ENCODE data around the gene ALPL. TPM values are rescaled to one million over a fixed set of nuclear protein-coding genes. Genes with fewer than 3 reads are reported as not detected.

Gene ALPL
- total RNA-seq, 4 donors from 2014 or later: 1.6 to 8.6 (median 1.8) TPM

- DNase-seq: no peak
- H3K4me1 ChIP-seq: peaks cover 0 to 19% (median 8%) of the 10 kb centered on the region in 4 donors
- H3K27me3 ChIP-seq: peaks cover 9% of the 10 kb centered on the region
- H3K4me3 ChIP-seq: no peak overlapping the region
- no peak overlapping the region for H3K27ac ChIP-seq
- H3K9me3 ChIP-seq: no peaks in the 10 kb centered on the region
- in situ Hi-C loops (cut with MboI; ENCODE audit: low pct_ligation_motif_present in 1 of 4, low pct_unique_long_range_greater_than_20kb in 1 of 4, low sequenced_read_pairs in 3 of 4): no loop called here
- 82% methylated on average over 7 of the region's 7 CpGs; no CpG with 5 or more reads in 1 of the 2 donors for WGBS, 2 donors (ENCODE audit: low coverage in 1 of 2)
- no peak for TF ChIP-seq POLR2AphosphoS5 (IDR thresholded peaks at IDR 0.05)
- TF ChIP-seq POLR2A (IDR thresholded peaks at IDR 0.05): no peak
- no peak for TF ChIP-seq CTCF (IDR thresholded peaks at IDR 0.05)
- no peak for TF ChIP-seq EP300 (IDR thresholded peaks at IDR 0.05; ENCODE audit: low read depth)
- intact Hi-C loops (cut with DNase I; ENCODE audit: low total_unique reads): no loop called here
- no peaks in the 10 kb centered on the region for H3K36me3 ChIP-seq
These were observed 108.8 kb downstream of the ALPL start for GRCh38 chr1:21618059-21618458.

- TF ChIP-seq POLR2AphosphoS5 (IDR thresholded peaks at IDR 0.05): no peak
- no peak for TF ChIP-seq EP300 (IDR thresholded peaks at IDR 0.05; ENCODE audit: low read depth)
- H3K9me3 ChIP-seq: no peaks in the 10 kb centered on the region
- no peak overlapping the region for H3K27ac ChIP-seq
- intact Hi-C loops (cut with DNase I; ENCODE audit: low total_unique reads) (no loop called here), in situ Hi-C loops (cut with MboI; ENCODE audit: low pct_ligation_motif_present in 1 of 4, low pct_unique_long_range_greater_than_20kb in 1 of 4, low sequenced_read_pairs in 3 of 4) (no loop called here)
- no peaks in the 10 kb centered on the region for H3K36me3 ChIP-seq
- H3K27me3 ChIP-seq: peaks cover 13% of the 10 kb centered on the region
- H3K4me1 ChIP-seq: peaks cover 0 to 22% (median 12%) of the 10 kb centered on the region in 4 donors
- DNase-seq: no peak
- 68% methylated on average over 22 of the region's 22 CpGs; no CpG with 5 or more reads in 1 of the 2 donors for WGBS, 2 donors (ENCODE audit: low coverage in 1 of 2)
- H3K4me3 ChIP-seq: no peak overlapping the region
These were observed 109.5 kb downstream of the ALPL start for GRCh38 chr1:21618561-21619374.

- no peak for TF ChIP-seq CTCF (IDR thresholded peaks at IDR 0.05)
- Histone ChIP-seq H3K27ac (no peak overlapping the region), H3K4me1 (peaks cover 0 to 20% (median 12%) of the 10 kb centered on the region in 4 donors), H3K27me3 (peaks cover 13% of the 10 kb centered on the region), H3K4me3 (no peak overlapping the region), H3K9me3 (no peaks in the 10 kb centered on the region), H3K36me3 (no peaks in the 10 kb centered on the region)
- 20 to 69% methylated on average over 1 to 7 of the region's 7 CpGs for WGBS, 2 donors (ENCODE audit: low coverage in 1 of 2)
- in situ Hi-C loops (cut with MboI; ENCODE audit: low pct_ligation_motif_present in 1 of 4, low pct_unique_long_range_greater_than_20kb in 1 of 4, low sequenced_read_pairs in 3 of 4): no loop called here
- intact Hi-C loops (cut with DNase I; ENCODE audit: low total_unique reads): no loop called here
- DNase-seq: no peak
These were observed 110.2 kb downstream of the ALPL start for GRCh38 chr1:21619375-21619947.

GRCh38 chr1:21620011-21620410 is 110.8 kb downstream of the ALPL start:
- DNase-seq: no peak
- H3K27ac ChIP-seq: no peak overlapping the region
- no peaks in the 10 kb centered on the region for H3K36me3 ChIP-seq
- no peak for TF ChIP-seq EP300 (IDR thresholded peaks at IDR 0.05; ENCODE audit: low read depth)
- TF ChIP-seq POLR2AphosphoS5 (IDR thresholded peaks at IDR 0.05): no peak
- 73% methylated on average over 12 of the region's 12 CpGs; no CpG with 5 or more reads in 1 of the 2 donors for WGBS, 2 donors (ENCODE audit: low coverage in 1 of 2)
- H3K9me3 ChIP-seq: no peaks in the 10 kb centered on the region
- H3K4me3 ChIP-seq: peak overlapping the region in 3 of 4 donors; percentile 2 to 50 (median 46)
- H3K4me1 ChIP-seq: peaks cover 0 to 15% (median 11%) of the 10 kb centered on the region in 4 donors
- intact Hi-C loops (cut with DNase I; ENCODE audit: low total_unique reads): no loop called here
- in situ Hi-C loops (cut with MboI; ENCODE audit: low pct_ligation_motif_present in 1 of 4, low pct_unique_long_range_greater_than_20kb in 1 of 4, low sequenced_read_pairs in 3 of 4): no loop called here
- peaks cover 13% of the 10 kb centered on the region for H3K27me3 ChIP-seq

GRCh38 chr1:21620496-21620895 is 111.3 kb downstream of the ALPL start:
- Histone ChIP-seq H3K27ac (no peak overlapping the region), H3K27me3 (peaks cover 13% of the 10 kb centered on the region), H3K4me1 (peaks cover 0 to 12% (median 9%) of the 10 kb centered on the region in 4 donors), H3K4me3 (peak overlapping the region in 3 of 4 donors; percentile 2 to 50 (median 46)), H3K36me3 (no peaks in the 10 kb centered on the region), H3K9me3 (no peaks in the 10 kb centered on the region)
- WGBS, 2 donors (ENCODE audit: low coverage in 1 of 2): 27 to 40% methylated on average over 1 to 13 of the region's 16 CpGs
- in situ Hi-C loops (cut with MboI; ENCODE audit: low pct_ligation_motif_present in 1 of 4, low pct_unique_long_range_greater_than_20kb in 1 of 4, low sequenced_read_pairs in 3 of 4) (no loop called here), intact Hi-C loops (cut with DNase I; ENCODE audit: low total_unique reads) (no loop called here)
- no peak for DNase-seq
- TF ChIP-seq CTCF (IDR thresholded peaks at IDR 0.05) (no peak), EP300 (IDR thresholded peaks at IDR 0.05; ENCODE audit: low read depth) (no peak), POLR2AphosphoS5 (IDR thresholded peaks at IDR 0.05) (no peak), POLR2A (IDR thresholded peaks at IDR 0.05) (no peak)
